ENCODE results near the gene HOXB8.

DNA sequence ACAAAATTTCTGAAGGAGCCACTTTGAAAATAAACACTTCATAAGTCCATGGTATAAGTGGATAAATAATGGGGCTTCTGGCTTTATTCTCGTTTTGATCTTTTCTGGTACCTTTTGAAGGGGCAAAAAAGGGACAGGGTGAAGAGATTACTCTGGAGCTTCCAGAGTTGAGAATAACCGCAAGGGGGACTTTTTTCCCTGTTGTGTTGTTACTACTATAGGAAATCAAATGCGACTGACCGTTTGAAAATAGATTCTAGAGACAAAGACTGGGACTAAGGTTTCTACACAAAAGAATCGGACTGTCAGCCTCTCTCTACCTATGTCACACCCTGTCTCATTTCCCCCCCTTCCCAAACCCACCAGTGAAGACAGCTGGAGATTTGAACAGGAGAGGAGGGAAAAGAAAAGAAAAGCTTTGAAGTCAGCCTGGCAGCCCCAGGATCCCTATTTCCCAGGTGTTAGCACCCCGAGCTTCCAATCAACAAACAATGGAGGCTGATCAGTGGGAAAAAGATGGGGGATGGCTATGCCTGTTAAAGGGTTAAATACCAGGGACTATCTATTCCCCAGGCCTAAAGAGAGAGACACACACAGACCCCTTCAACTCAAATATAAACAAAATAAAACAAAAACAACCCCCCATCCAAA is 45.3 kb downstream of the HOXB8 start:
- TF ChIP-seq EZH2 (IDR thresholded peaks at IDR 0.05) (no peak), POLR2AphosphoS5 (IDR thresholded peaks at IDR 0.05; ENCODE audit: borderline replicate concordance, low read depth, low read length) (no peak), FOXP2 (optimal IDR thresholded peaks at IDR 0.05; ENCODE audit: control extremely low read depth, extremely low read length, insufficient read depth) (no peak)
